Parathyroid adenoma (tissue), 2 donors: ENCODE data around the gene LZTS2.

ENCODE experiments used
- H2AFZ ChIP-seq: fragments of 300-600 bp; sonication (generic); one replicate; pipeline ENCODE4 v1.7.0; 2017; ENCODE audit warnings: antibody characterized with exemption, mild to moderate bottlenecking
- H3K27ac ChIP-seq: fragments of 300-600 bp; sonication (generic); one replicate; pipeline ENCODE4 v1.7.0; 2017
- H3K27me3 ChIP-seq: fragments of 300-600 bp; sonication (generic); one replicate; pipeline ENCODE4 v1.7.0; 2017; ENCODE audit warnings: low read length; ENCODE audit not compliant: control insufficient read depth, insufficient read depth
- H3K36me3 ChIP-seq: fragments of 300-600 bp; sonication (generic); one replicate; pipeline ENCODE4 v1.7.0; 2017; ENCODE audit warnings: low read length; ENCODE audit not compliant: control insufficient read depth, insufficient read depth
- H3K4me1 ChIP-seq: fragments of 300-600 bp; sonication (generic); one replicate; pipeline ENCODE4 v1.7.0; 2017; ENCODE audit warnings: control low read depth
- H3K4me2 ChIP-seq: fragments of 300-600 bp; sonication (generic); one replicate; pipeline ENCODE4 v1.7.0; 2017; ENCODE audit warnings: low read length
- H3K4me3 ChIP-seq: fragments of 300-600 bp; sonication (generic); one replicate; pipeline ENCODE4 v1.7.0; 2017; ENCODE audit warnings: low read depth, low read length
- H3K79me2 ChIP-seq: fragments of 300-600 bp; sonication (generic); one replicate; pipeline ENCODE4 v1.7.0; 2017; ENCODE audit warnings: control low read depth
- H3K9ac ChIP-seq: fragments of 300-600 bp; sonication (generic); one replicate; pipeline ENCODE4 v1.7.0; 2017; ENCODE audit warnings: mild to moderate bottlenecking
- H3K9me3 ChIP-seq: fragments of 300-600 bp; sonication (generic); one replicate; pipeline ENCODE4 v1.7.0; 2017; ENCODE audit warnings: low read length; ENCODE audit not compliant: control insufficient read depth
- TF ChIP-seq, protein P1 (sequence below): fragments of 300-600 bp; sonication (generic); IDR thresholded peaks from one replicate; pipeline ENCODE4 v1.7.0; 2017; ENCODE audit warnings: antibody characterized with exemption, mild to moderate bottlenecking
- donor health status: primary hyperparathyroidism.

The LZTS2 gene

DNA sequence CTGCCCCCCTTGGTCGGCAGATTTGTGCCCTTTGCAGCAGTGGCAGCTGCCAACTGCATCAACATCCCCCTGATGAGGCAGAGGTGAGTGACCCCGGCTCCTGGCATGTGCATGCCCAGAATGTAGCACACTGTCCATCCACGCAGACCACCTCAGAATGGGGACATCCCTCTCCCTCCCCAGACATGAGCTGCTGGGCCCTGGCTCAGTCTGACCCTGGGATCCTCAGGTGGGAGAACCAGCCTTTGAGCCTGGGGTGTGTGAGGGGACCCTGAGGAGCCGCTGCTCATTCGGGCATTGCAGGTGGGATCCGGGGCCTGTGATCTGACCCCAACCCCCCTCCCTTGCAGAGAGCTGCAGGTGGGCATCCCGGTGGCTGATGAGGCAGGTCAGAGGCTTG is 37.1 kb downstream of the LZTS2 start:
- no peaks in the 10 kb centered on the region for H3K27me3 ChIP-seq
- H3K27ac ChIP-seq = no peak overlapping the region
- H3K4me3 ChIP-seq = no peak overlapping the region
- no peak overlapping the region for H3K9ac ChIP-seq
- no peaks in the 10 kb centered on the region for H3K9me3 ChIP-seq
- TF ChIP-seq, protein P1, sequence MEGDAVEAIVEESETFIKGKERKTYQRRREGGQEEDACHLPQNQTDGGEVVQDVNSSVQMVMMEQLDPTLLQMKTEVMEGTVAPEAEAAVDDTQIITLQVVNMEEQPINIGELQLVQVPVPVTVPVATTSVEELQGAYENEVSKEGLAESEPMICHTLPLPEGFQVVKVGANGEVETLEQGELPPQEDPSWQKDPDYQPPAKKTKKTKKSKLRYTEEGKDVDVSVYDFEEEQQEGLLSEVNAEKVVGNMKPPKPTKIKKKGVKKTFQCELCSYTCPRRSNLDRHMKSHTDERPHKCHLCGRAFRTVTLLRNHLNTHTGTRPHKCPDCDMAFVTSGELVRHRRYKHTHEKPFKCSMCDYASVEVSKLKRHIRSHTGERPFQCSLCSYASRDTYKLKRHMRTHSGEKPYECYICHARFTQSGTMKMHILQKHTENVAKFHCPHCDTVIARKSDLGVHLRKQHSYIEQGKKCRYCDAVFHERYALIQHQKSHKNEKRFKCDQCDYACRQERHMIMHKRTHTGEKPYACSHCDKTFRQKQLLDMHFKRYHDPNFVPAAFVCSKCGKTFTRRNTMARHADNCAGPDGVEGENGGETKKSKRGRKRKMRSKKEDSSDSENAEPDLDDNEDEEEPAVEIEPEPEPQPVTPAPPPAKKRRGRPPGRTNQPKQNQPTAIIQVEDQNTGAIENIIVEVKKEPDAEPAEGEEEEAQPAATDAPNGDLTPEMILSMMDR = no peak
- peaks cover 18% of the 10 kb centered on the region for H3K4me1 ChIP-seq
- H3K36me3 ChIP-seq = no peaks in the 10 kb centered on the region
- no peak overlapping the region for H3K4me2 ChIP-seq
- no peaks in the 10 kb centered on the region for H3K79me2 ChIP-seq
- no peak overlapping the region for H2AFZ ChIP-seq

DNA sequence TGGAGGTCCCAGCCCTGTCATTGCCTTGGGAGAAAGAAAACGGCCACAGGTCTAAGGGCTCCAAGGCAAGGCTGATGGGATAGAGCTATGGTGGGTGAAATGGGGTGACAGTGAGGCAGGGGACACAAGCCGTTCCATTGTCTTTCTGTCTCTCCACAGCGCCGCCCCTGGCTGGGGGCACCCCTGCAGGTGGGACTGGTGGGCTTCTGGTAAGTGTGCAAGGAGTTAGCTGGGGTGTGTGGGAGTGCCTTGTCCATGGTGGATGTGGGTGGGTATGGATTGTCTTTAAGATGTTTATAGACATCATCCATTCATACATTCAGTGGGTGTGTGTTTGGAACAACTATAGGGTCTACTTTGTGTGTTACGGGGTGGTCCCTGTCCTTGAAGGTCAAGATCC is 38.9 kb downstream of the LZTS2 start:
- H3K4me2 ChIP-seq = no peak overlapping the region
- H3K27ac ChIP-seq = no peak overlapping the region
- no peaks in the 10 kb centered on the region for H3K9me3 ChIP-seq
- H3K4me1 ChIP-seq = peaks cover 16% of the 10 kb centered on the region
- no peaks in the 10 kb centered on the region for H3K79me2 ChIP-seq
- no peak overlapping the region for H3K9ac ChIP-seq
- no peak overlapping the region for H3K4me3 ChIP-seq
- no peak overlapping the region for H2AFZ ChIP-seq
- H3K27me3 ChIP-seq = no peaks in the 10 kb centered on the region
- no peaks in the 10 kb centered on the region for H3K36me3 ChIP-seq
- TF ChIP-seq, protein P1 = no peak

DNA sequence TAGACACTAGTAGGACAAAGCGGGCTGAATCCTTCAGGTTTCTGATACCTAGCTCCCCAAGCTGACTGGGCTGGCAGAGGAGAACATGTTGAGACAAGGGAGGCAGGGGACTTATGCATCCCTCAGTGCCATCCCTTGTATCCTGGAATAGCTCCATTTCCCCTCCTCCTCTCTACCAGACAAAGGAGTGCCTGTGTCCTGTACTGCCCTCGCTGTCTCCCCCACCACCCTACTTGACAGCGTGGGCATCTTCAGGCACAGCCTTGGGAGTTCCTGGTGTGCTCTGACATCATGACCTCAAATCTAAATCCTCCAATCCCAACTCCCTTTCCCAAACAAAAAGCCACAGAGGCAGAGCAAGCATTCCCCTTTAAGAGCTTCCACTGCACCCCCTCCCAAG is 40.5 kb downstream of the LZTS2 start:
- H3K36me3 ChIP-seq = no peaks in the 10 kb centered on the region
- no peaks in the 10 kb centered on the region for H3K27me3 ChIP-seq
- no peaks in the 10 kb centered on the region for H3K79me2 ChIP-seq
- no peak overlapping the region for H3K4me2 ChIP-seq
- H3K27ac ChIP-seq = no peak overlapping the region
- no peak overlapping the region for H3K4me3 ChIP-seq
- no peaks in the 10 kb centered on the region for H3K9me3 ChIP-seq
- no peak overlapping the region for H2AFZ ChIP-seq
- TF ChIP-seq, protein P1 = no peak
- H3K9ac ChIP-seq = no peak overlapping the region
- peaks cover 16% of the 10 kb centered on the region for H3K4me1 ChIP-seq

DNA sequence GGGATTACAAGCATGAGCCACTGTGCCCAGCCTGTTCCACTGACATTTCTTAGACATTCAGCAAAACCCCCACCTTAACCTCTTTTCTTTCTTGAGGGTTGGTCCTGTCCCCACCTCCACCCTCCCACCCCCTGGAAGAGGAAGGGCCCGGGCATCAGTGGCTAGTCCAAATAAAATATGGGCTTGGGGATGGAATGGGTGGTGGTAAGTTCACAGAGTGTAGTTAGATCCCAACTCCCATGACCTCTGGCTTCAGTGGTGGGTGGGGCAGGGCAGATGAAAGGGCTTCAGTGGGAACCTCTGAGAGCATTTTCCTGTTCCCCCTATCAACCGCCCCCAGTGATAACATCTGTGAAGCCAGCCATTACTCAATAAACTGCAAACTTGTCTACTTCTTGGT is 41.2 kb downstream of the LZTS2 start:
- H3K4me3 ChIP-seq = no peak overlapping the region
- H2AFZ ChIP-seq = no peak overlapping the region
- H3K79me2 ChIP-seq = no peaks in the 10 kb centered on the region
- no peak overlapping the region for H3K9ac ChIP-seq
- H3K4me2 ChIP-seq = no peak overlapping the region
- H3K9me3 ChIP-seq = no peaks in the 10 kb centered on the region
- peaks cover 16% of the 10 kb centered on the region for H3K4me1 ChIP-seq
- TF ChIP-seq, protein P1 = no peak
- H3K27ac ChIP-seq = no peak overlapping the region
- H3K27me3 ChIP-seq = no peaks in the 10 kb centered on the region
- no peaks in the 10 kb centered on the region for H3K36me3 ChIP-seq

DNA sequence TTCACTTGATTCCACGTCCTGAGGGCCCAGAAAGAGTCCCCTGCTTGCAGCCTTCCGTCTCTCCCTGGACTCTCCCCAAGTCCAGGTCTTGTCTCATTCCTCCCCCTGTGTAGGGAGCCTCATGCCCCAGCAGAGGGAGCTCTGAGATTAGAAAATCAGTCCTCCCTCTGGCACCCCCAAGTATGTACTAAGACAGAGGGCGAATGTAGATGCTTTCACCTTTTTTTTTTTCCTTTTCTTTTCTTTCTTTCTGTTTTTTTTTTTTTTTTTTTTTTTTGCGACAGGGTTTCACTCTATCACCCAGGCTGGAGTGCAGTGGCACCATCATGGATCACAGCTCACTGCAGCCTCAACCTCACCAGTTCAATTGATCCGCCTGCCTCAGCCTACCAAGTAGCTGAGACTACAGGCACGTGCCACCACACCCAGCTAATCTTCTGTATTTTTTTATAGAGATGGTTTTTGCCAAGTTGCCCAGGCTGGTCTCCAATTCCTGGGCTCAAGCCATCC is 41.7 kb downstream of the LZTS2 start:
- Histone ChIP-seq H2AFZ (no peak overlapping the region), H3K4me2 (no peak overlapping the region), H3K27me3 (no peaks in the 10 kb centered on the region), H3K4me1 (peaks cover 16% of the 10 kb centered on the region), H3K36me3 (no peaks in the 10 kb centered on the region), H3K9me3 (no peaks in the 10 kb centered on the region), H3K9ac (no peak overlapping the region), H3K27ac (no peak overlapping the region), H3K4me3 (no peak overlapping the region), H3K79me2 (no peaks in the 10 kb centered on the region)
- TF ChIP-seq, protein P1 = peak; percentile 90
